A673 (cell line): ENCODE results near the gene C20orf173.

Source experiments
- CTCF ChIP-seq: fragments of 300-800, 200-600 bp; sonication (generic); conservative IDR thresholded peaks from 2 replicates; pipeline ENCODE4 v1.5.1; 2017; ENCODE audit warnings: low read depth, mild to moderate bottlenecking, antibody characterized with exemption, low read length, moderate library complexity, mixed read lengths
- EZH2 ChIP-seq: fragments of 200-600 bp; sonication (generic); IDR thresholded peaks from 2 replicates; pipeline ENCODE4 v1.6.1; 2017; ENCODE audit warnings: borderline replicate concordance, low read depth, mild to moderate bottlenecking, mixed read lengths, antibody characterized with exemption, low read length; ENCODE audit not compliant: poor library complexity, severe bottlenecking

- no peak for TF ChIP-seq CTCF
- no peak for TF ChIP-seq EZH2
These were observed 27.4 kb upstream of the C20orf173 start for GRCh38 chr20:35556871-35557270.
